Measurements from ENCODE around the gene VIL1. TPM values are rescaled to one million over a fixed set of nuclear protein-coding genes. Genes with fewer than 3 reads are reported as not detected.

VIL1 gene
- total and polyA plus RNA-seq, 9 of the 15 experiments (the other 6 are each of a cell fraction or from before 2014, with no cell fraction given) = 0.51 to 2.7 (median 1.2) TPM

DNA sequence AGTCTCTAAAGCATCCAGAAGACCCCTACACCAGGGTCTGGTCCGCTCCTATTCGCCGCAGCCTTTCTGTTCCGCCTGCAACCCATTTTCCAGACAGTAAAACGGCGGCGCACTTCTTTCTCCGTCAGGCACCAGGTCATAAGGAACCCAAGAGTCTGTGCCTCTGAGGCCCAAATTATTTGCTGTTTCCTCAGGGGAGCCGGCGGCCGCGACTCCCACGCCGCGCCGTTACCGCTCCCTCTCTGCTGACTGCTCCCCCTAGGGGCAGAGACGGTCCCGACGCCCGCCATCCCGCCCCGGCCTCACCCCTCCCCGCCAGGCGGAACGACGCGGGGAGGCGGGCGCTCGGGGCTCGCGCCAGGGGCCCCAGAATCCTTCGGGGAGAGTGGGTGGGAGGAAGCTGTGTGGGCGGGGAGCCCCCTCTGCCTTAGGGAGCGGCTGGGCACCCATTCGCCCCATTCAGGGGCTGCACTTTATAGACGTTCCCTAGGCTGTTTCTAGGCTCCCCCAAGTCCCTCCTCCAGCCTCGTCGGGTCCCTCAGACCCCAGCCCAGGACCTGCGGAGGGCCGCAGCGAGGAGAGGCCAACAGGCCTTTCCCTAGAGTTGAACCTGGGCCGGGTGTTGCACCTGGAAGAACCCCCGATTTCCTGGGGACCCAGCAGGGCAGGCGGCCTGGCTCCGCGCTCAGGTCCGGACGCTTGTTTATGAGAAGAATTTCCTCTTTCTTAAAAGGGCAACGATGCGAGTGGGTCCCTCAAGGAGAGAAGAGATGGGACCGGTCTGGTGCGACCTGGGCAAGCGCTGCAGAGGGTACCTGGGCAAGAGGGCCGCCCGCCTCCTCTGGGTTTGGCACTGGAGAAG lies 22.9 kb upstream of the VIL1 start (continued):
- TF ChIP-seq RBM25 (IDR thresholded peaks at IDR 0.05; ENCODE audit: low read depth, low read length, severe bottlenecking) (no peak), ZFP1 (CRISPR knock-in tag; IDR thresholded peaks at IDR 0.05) (0 out of 2 replicates have a peak, but pooled peaks have one; percentile 30), TEAD1 (CRISPR knock-in tag; IDR thresholded peaks at IDR 0.05) (peak in 1 of 2 experiments; percentile 68; a peak in 1 of 4 replicates), HIVEP1 (CRISPR knock-in tag; IDR thresholded peaks at IDR 0.05) (no peak), PTTG1 (tag; IDR thresholded peaks at IDR 0.05; ENCODE audit: low read depth) (no peak), GMEB1 (CRISPR knock-in tag; IDR thresholded peaks at IDR 0.05) (peak; percentile 36; the same call in 1 of the 2 replicates), ZNF586 (CRISPR knock-in tag; conservative IDR thresholded peaks at IDR 0.05) (no peak), CBFA2T2 (conservative IDR thresholded peaks at IDR 0.05) (0 out of 2 replicates have a peak, but pooled peaks have one; percentile 9), NCOA4 (IDR thresholded peaks at IDR 0.05; ENCODE audit: partially characterized antibody) (no peak), KDM4B (IDR thresholded peaks at IDR 0.05; ENCODE audit: borderline replicate concordance in 2 of 2, low read depth in 1 of 2) (no peak; a peak in 1 of 4 replicates), SLC30A9 (CRISPR knock-in tag; IDR thresholded peaks at IDR 0.05) (no peak), CHD2 (IDR thresholded peaks at IDR 0.05; ENCODE audit: low read depth, low read length) (no peak), ZNF561 (CRISPR knock-in tag; conservative IDR thresholded peaks at IDR 0.05) (no peak), RBFOX2 (IDR thresholded peaks at IDR 0.05; ENCODE audit: low read depth, low read length) (peak; percentile 77), IFI16 (CRISPR knock-in tag; IDR thresholded peaks at IDR 0.05) (no peak), CREB5 (CRISPR knock-in tag; IDR thresholded peaks at IDR 0.05) (no peak), KAT8 (IDR thresholded peaks at IDR 0.05; ENCODE audit: low read depth) (no peak), ZNF224 (CRISPR knock-in tag; IDR thresholded peaks at IDR 0.05) (no peak), HEY1 (CRISPR knock-in tag; IDR thresholded peaks at IDR 0.05; ENCODE audit: borderline replicate concordance) (no peak)
- TF ChIP-seq, protein P1, sequence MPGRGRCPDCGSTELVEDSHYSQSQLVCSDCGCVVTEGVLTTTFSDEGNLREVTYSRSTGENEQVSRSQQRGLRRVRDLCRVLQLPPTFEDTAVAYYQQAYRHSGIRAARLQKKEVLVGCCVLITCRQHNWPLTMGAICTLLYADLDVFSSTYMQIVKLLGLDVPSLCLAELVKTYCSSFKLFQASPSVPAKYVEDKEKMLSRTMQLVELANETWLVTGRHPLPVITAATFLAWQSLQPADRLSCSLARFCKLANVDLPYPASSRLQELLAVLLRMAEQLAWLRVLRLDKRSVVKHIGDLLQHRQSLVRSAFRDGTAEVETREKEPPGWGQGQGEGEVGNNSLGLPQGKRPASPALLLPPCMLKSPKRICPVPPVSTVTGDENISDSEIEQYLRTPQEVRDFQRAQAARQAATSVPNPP (IDR thresholded peaks at IDR 0.05; ENCODE audit: borderline replicate concordance, insufficient read depth, insufficient read length) = no peak

Data from K562 (cell line).